Urothelium cell line (cell line): ENCODE results near the gene SLC29A4.
"Not testable (repeated sequence)": the region's sequence is repeated elsewhere in the genome, so short reads cannot be mapped to it uniquely, and the experiment has no call there.

Experiments
- DNase-seq: peaks from one replicate; pipeline ENCODE4 v3.0.0; 2011; ENCODE audit warnings: low spot score, mixed read lengths
- FAIRE-seq: peaks from 2 replicates; lab custom pipeline; 2011; peaks lifted over from hg19 to GRCh38; lab: Jason Lieb, UNC

SLC29A4 gene

DNA sequence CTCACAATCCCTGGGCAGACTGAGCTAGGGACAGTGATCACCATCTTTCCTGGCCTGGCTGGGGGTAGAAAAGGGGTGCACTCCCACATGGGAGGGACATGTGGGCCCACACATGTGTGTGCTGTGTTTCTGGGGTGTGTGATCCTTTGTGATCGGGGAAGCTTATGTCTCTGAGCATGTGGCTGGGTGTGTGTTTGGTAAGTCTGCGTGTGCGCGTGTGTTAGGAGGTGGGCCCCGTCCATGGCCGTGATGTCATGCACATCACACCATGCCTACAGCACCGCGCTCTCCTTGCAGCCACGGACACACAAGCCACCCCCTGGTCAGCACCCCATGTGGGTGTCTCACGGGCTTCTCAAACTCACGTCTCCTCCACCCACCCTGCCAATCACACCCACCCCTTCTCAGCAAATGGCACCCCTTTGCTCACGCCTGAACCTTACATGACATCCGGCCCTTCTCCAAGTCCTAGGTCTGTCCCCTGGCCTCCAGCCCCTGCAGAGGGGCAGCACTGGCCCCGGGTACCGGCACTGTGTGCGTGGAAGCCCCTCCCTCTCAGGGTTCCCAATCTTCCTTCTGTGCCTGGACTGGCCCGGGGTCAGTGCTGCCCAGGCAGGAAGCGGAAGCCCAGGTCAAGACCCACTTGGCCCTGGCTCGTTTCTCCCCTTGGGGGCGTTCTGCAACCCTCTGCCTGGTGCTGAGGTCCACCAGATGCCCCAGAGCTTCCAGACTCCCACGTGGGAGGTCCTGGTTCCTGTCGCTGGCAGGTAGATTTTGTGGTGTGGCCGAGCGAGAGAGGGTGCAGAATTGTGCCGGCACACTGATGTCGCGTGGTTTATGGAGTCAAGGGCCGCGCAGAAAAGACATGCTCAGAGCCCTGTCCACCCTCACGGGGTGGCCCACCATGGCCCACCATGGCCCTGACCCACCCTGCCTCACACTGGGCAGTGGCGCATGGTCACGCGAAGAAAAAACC, 12.6 kb downstream of the SLC29A4 start:
- no peak for DNase-seq
- peak; percentile 90 for FAIRE-seq

GRCh38 chr7:5296015-5296610, 13.4 kb downstream of the SLC29A4 start:
- FAIRE-seq (no peak), DNase-seq (no peak)

GRCh38 chr7:5296611-5297226, 14.0 kb downstream of the SLC29A4 start:
- FAIRE-seq: peak; percentile 85

DNA sequence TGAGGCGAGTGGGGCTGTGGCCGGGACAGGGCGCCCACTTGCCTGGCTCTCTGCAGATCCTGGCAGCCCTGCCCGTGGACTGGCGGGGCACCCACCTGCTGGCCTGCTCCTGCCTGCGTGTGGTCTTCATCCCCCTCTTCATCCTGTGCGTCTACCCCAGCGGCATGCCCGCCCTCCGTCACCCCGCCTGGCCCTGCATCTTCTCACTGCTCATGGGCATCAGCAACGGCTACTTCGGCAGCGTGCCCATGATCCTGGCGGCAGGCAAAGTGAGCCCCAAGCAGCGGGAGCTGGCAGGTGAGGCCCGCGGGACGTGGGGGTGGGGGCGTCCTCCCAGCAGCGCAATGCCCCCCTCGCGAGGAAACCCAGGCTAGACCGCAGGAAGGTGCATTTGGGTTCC, 17.6 kb downstream of the SLC29A4 start:
- DNase-seq (no peak), FAIRE-seq (peak; percentile 95)

More at GRCh38 chr7:5296611-5297226, 14.0 kb downstream of the SLC29A4 start:
- DNase-seq: no peak

DNA sequence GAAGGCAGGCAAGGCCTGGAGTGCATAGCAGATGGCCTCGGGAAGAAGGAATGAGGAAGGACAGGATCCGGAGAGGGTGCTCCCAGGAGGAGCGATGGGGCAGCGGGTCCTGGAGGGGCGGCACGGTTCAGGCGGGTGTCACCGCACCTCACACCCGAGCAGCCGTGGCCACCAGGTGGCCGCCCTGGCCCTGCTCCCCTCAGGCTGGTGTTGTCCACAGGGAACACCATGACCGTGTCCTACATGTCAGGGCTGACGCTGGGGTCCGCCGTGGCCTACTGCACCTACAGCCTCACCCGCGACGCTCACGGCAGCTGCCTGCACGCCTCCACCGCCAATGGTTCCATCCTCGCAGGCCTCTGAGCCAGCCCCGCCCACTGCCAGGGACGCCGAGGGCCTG, 19.8 kb downstream of the SLC29A4 start:
- FAIRE-seq: peak; percentile 56
- DNase-seq: no peak

- FAIRE-seq (peak; percentile 32), DNase-seq (no peak)
Measured at GRCh38 chr7:5303061-5303460, 20.3 kb downstream of the SLC29A4 start.

- FAIRE-seq (peak; percentile 87), DNase-seq (no peak)
Measured at GRCh38 chr7:5303591-5304505, 21.1 kb downstream of the SLC29A4 start.

DNA sequence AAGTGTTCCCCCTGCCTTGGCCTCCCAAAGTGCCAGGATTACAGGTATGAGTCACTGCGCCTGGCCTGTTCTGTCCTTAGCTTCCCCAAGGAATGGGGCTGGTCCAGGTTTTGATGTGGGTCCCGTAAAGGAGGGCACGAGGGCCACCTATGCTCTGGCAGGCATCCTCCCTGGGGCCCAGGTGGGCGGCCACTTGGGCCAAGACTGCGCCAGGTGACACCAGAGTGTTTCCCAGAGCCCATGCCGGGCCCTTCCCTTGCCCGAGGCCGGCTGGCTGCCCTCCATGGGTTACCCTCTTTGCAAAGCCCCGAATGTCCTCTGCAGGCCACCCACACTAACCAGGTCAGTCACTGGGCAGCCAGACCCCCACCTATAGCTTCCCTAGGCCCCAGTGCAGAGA, 22.3 kb downstream of the SLC29A4 start:
- FAIRE-seq, DNase-seq: not testable (repeated sequence)

DNA sequence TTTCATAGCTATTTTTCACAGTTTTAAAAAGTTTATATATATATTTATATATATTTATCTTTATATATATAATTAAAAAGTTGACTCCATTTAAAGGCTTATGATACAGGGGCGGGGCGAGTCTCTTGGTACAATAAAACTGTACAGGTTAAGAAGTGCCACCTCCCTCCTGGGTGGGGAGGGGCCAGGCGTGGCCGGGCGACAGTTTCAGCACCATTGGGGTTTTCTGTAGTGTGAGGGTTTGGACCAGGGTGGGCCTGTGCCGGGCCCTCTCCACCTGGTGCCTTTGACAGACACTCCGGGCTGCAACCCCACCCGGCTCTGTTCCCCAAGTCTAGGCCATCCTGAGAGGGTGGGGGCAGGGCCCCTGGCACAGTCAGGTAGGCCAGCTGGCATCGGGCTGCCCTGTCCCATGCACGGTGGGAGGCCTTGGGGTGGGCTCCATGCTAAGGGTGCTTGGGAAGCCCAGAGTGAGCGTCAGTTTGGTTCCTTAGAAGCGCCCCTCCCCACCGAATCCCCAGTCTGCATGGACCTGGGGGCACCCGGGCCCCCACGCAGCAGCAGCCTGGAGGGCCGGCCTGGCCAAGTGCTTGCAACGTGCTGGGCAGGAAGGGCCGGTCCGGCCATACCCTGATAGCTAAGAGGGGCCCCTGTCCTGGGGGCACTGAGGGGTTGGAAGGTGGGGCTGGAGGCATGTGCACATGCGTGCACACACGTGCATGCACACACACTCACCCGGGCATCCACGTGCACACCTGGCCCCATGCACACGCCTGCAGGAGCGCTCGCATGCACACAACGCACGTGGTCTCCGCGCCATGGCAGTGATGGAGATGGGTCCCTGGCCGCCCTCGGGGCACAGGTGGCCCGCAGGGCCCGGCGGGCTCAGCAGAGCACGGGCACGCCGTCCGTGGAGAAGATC, 24.7 kb downstream of the SLC29A4 start:
- FAIRE-seq, DNase-seq: not testable (repeated sequence)

DNA sequence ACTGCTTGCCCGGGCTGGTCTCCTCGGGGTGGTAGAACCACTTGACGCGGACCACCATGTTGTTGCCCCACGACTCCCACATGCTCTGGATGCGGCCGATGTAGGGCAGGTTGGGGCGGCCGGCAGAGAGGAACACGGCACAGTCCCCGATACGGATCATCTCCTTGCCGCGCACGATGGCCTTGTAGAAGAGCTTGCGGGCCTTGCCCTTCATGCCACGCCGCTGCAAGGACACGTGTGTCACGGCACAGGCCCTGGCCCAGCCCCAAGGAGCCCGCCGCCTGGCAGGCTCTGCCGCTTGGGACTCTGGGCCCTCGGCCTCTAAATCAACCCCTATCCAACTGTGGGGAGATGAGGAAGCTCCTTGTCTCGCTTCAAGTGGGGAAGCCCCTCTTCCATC, 26.4 kb downstream of the SLC29A4 start:
- no peak for FAIRE-seq

GRCh38 chr7:5310822-5311405, 28.2 kb downstream of the SLC29A4 start:
- DNase-seq: no peak
- peak; percentile 100 for FAIRE-seq

More for the DNA sequence above, 26.4 kb downstream of the SLC29A4 start:
- no peak for DNase-seq

- DNase-seq: not testable (repeated sequence)
- peak; percentile 95 for FAIRE-seq
Measured at GRCh38 chr7:5312276-5313070, 29.7 kb downstream of the SLC29A4 start.

GRCh38 chr7:5313076-5313885, 30.5 kb downstream of the SLC29A4 start:
- DNase-seq: not testable (repeated sequence)
- peak; percentile 37 for FAIRE-seq

GRCh38 chr7:5314864-5315263, 32.1 kb downstream of the SLC29A4 start:
- FAIRE-seq (peak; percentile 17), DNase-seq (no peak)

GRCh38 chr7:5315761-5316160, 33.0 kb downstream of the SLC29A4 start:
- FAIRE-seq (no peak), DNase-seq (no peak)

DNA sequence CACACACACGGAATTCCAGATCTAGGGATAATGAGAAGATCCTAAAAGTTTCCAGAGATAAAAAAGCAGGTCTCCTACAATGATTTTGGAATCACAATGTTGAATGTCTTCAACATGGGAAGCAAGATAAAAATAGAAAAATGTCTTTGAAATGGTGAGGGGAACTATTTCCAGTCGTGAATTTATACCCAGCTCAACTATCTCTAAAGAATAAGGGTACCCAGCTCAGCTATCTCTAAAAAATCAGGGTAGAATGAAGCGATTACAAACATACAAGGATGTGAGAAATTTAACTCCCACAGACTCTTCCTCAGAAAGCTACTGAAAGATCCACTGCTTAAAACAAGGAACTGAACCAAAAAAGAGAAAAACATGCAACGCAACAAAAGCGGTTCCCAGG, 35.9 kb downstream of the SLC29A4 start:
- DNase-seq: not testable (repeated sequence)

GRCh38 chr7:5320391-5320790, 37.6 kb downstream of the SLC29A4 start:
- peak; percentile 74 for FAIRE-seq
- DNase-seq: no peak

More for the DNA sequence above, 35.9 kb downstream of the SLC29A4 start:
- FAIRE-seq: not testable (repeated sequence)
